ENCODE data around the gene BTBD9. TPM values are rescaled to one million over a fixed set of nuclear protein-coding genes. Genes with fewer than 3 reads are reported as not detected.

BTBD9 gene
- total RNA-seq, 1 donor = 21.4 TPM

- TF ChIP-seq CTCF (IDR thresholded peaks at IDR 0.05; ENCODE audit: insufficient read depth, low read length) = no peak
- no peak overlapping the region for H3K4me3 ChIP-seq (ENCODE audit: low read depth, low read length)
- no peak for DNase-seq (ENCODE audit: low read depth)
These were observed 152.3 kb downstream of the BTBD9 start for GRCh38 chr6:38487423-38487822.

GRCh38 chr6:38485488-38485887, 154.2 kb downstream of the BTBD9 start:
- TF ChIP-seq CTCF (IDR thresholded peaks at IDR 0.05; ENCODE audit: insufficient read depth, low read length) = no peak
- H3K4me3 ChIP-seq (ENCODE audit: low read depth, low read length) = no peak overlapping the region
- DNase-seq (ENCODE audit: low read depth) = no peak

DNA sequence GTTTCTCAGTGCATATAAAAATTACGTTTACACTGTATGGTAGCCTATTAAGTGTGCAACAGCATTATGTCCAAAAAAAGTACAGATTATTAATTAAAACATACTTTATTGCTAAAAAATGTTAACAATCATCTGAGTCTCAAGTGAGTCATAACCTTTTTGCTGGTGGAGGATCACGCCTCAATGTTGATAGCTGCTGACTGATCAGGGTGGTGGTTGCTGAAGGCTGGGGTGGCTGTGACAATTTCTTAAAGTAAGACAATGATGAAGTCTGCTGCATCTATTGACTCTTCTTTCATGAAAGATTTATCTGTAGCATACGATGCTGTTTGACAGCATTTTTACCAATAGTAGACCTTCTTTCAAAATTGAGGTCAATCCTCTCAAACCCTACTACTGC, 155.1 kb downstream of the BTBD9 start:
- H3K4me3 ChIP-seq (ENCODE audit: low read depth, low read length) = no peak overlapping the region
- TF ChIP-seq CTCF (IDR thresholded peaks at IDR 0.05; ENCODE audit: insufficient read depth, low read length) = no peak
- DNase-seq (ENCODE audit: low read depth) = no peak

DNA sequence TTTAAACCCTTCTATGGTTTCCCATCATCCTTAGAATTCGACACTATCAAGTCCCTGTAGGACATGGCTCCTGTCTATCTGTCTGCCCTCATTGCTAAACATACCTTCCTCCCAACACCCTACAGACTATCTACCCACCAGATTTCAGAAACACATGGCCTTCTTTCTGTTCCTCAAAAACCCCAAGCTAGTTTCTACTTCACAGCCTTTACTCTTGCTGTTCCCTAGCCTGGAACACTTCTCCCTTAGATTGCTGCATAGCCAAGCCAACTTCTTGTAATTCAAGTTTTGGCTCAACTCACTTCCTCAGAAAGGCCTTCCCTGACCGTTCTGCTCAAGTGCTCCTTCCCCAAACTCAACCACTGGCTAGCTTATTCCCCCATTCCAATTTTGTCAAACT, 156.2 kb downstream of the BTBD9 start:
- no peak overlapping the region for H3K4me3 ChIP-seq (ENCODE audit: low read depth, low read length)

DNA sequence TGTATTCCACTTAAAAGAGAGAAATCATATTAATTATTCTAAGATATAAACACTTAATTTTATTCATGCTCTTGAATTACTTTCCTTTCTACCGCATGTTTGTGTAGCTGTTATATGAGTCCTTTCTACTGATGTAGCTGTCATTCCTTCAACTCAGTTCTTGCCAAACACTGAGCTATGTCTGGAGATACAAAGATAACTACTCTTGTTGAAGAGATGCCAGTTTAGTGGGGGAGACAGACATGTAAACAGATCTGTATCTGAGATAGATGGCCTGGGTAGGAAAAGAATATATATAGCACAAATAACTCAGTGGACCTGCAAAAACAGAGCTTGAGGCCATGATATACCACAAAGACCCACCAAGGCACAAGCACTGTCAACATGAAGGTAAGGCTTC, 157.3 kb downstream of the BTBD9 start:
- no peak for TF ChIP-seq CTCF (IDR thresholded peaks at IDR 0.05; ENCODE audit: insufficient read depth, low read length)
- no peak overlapping the region for H3K4me3 ChIP-seq (ENCODE audit: low read depth, low read length)
- DNase-seq (ENCODE audit: low read depth) = no peak

More for the DNA sequence above, 156.2 kb downstream of the BTBD9 start:
- no peak for TF ChIP-seq CTCF (IDR thresholded peaks at IDR 0.05; ENCODE audit: insufficient read depth, low read length)
- DNase-seq (ENCODE audit: low read depth) = no peak

- TF ChIP-seq CTCF (IDR thresholded peaks at IDR 0.05; ENCODE audit: insufficient read depth, low read length) = no peak
- DNase-seq (ENCODE audit: low read depth) = no peak
- no peak overlapping the region for H3K4me3 ChIP-seq (ENCODE audit: low read depth, low read length)
These were observed 157.9 kb downstream of the BTBD9 start for GRCh38 chr6:38481851-38482250.

- TF ChIP-seq CTCF (IDR thresholded peaks at IDR 0.05; ENCODE audit: insufficient read depth, low read length) = no peak
- DNase-seq (ENCODE audit: low read depth) = no peak
- H3K4me3 ChIP-seq (ENCODE audit: low read depth, low read length) = no peak overlapping the region
These were observed 158.4 kb downstream of the BTBD9 start for GRCh38 chr6:38481211-38481836.
